Ovary (tissue), 9 donors: ENCODE results near the gene VCL. TPM values are rescaled to one million over a fixed set of nuclear protein-coding genes. Genes with fewer than 3 reads are reported as not detected.

Experiments
- DNase-seq, 5 donors: peaks; one replicate each; pipeline ENCODE4 v3.0.0-alpha.2; 2019 to 2020
- H3K27ac ChIP-seq, 2 donors: fragments of 200-600 bp; one replicate each; pipeline versions ENCODE4 v1.5.1 to v1.8.0; 2019 to 2022
- H3K27me3 ChIP-seq: fragments of 200-600 bp; one replicate; pipeline ENCODE4 v1.8.0; 2022
- H3K36me3 ChIP-seq: fragments of 200-600 bp; sonication (generic); one replicate; pipeline ENCODE4 v1.5.1; 2019
- H3K4me1 ChIP-seq: one replicate; pipeline ENCODE4 v1.8.1; 2013; ENCODE audit warnings: mild to moderate bottlenecking, moderate library complexity; ENCODE audit not compliant: insufficient read depth
- H3K4me3 ChIP-seq: fragments of 200-600 bp; sonication (generic); one replicate; pipeline ENCODE4 v1.5.1; 2017
- H3K9me3 ChIP-seq, 2 donors: fragments of 200-600 bp in 1 of 2; sonication (generic) in 1 of 2; one replicate each; pipeline versions ENCODE4 v1.5.1 to v1.8.1; 2013 to 2019; ENCODE audit warnings: mild to moderate bottlenecking in 1 of 2, moderate library complexity in 1 of 2
- EP300 ChIP-seq: sonication (generic); formaldehyde crosslinking; IDR thresholded peaks from one replicate; pipeline ENCODE4 v1.6.1; 2017; ENCODE audit warnings: antibody characterized with exemption
- POLR2A ChIP-seq: fragments of 450-650 bp; IDR thresholded peaks from one replicate; pipeline ENCODE4 v1.6.1; 2017; ENCODE audit warnings: antibody characterized with exemption, mild to moderate bottlenecking, moderate library complexity
- WGBS, 3 donors: extraction: QIAGEN DNeasy Blood & Tissue Kit in 1 of 3; methylation state at CpG; one replicate each; pipeline versions ENCODE4 v1.1.5 to v1.1.7; 2013 to 2017; 5-methylcytosine and 5-hydroxymethylcytosine counted together
- intact Hi-C, 4 donors: fragments of 100-400 bp; cut with DNase I; formaldehyde crosslinking; loops; one replicate each; pipeline versions ENCODE4 v1.11.0 to v1.15.1; 2022 to 2023
- polyA plus RNA-seq, 2 donors: library from polyadenylated mRNA; stranded (reverse); fragments of 200-250 nt in 1 of 2; fragments of 350-450 nt in 1 of 2; fragmentation: Illumina TruSeq in 1 of 2; extraction: RNeasy Lipid Tissue Mini Kit (QIAGEN cat#74804) in 1 of 2; gene quantifications; one replicate each; pipeline ENCODE4 v1.2.3, GENCODE V29; 2013 to 2014
- total RNA-seq, 7 donors: library from RNA; depleted of rRNA in 2 of 7; stranded (reverse); fragments of >200 nt in 2 of 7; fragmentation: NEBNext Ultra II Directional in 3 of 7; extraction: Animal tissue kit (Norgen Biotek cat#: 25700) in 3 of 7; gene quantifications; one replicate each; pipeline versions ENCODE4 v1.1.0 to v1.2.4, GENCODE V29; 2016 to 2023
- TF ChIP-seq, protein P1 (sequence below), 3 donors: fragments of 450-650 bp in 2 of 3; fragments of 200-600 bp in 1 of 3; IDR thresholded peaks; one replicate each; pipeline versions ENCODE4 v1.5.1 to v1.8.0; 2016 to 2022; ENCODE audit warnings: antibody characterized with exemption in 3 of 3, mild to moderate bottlenecking in 1 of 3
- donor health status: DM: no; HTN: no; CAD: no; lungs with moderate emphysema.
- donor health status: DM: no; HTN: no; CAD: no.
- donor health status: Bipolar disorder and iron deficiency.
- donor health status: DM: yes; HTN: yes; CAD: no.
- donor health status: DM: no; HTN: no; CAD: no.
- donor health status: DM: yes; HTN: yes; CAD: no.

Gene VCL
- total and polyA plus RNA-seq, 9 donors, result 43.3 to 189 (median 114) TPM

DNA sequence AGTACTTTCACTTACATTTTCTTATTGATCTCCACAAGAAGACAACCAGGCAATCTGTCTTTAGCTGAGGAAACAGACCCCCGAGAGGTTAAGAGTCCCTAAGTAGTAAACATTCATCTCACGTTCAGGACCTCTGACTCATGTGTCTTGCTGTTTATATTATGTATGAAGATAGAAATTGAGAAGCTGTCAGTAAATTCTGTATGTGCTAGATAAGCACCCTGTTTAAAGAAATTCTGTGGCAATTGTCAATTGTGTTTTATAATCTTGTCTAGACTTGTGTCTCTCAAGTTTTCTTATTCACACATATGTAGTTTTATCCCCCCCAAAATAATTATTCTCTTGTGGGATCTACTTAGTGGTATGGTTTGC is 167.6 kb downstream of the VCL start:
- DNase-seq, result no peak
- Histone ChIP-seq H3K9me3 (no peaks in the 10 kb centered on the region), H3K27me3 (no peaks in the 10 kb centered on the region), H3K4me3 (no peak overlapping the region), H3K27ac (no peak overlapping the region), H3K36me3 (no peaks in the 10 kb centered on the region), H3K4me1 (no peaks in the 10 kb centered on the region)
- 65 to 73% (median 69%) methylated on average over 2 of the region's 2 CpGs for WGBS, 3 donors
- intact Hi-C loops, result no loop called here
- TF ChIP-seq EP300 (no peak), POLR2A (no peak)
- TF ChIP-seq, protein P1, sequence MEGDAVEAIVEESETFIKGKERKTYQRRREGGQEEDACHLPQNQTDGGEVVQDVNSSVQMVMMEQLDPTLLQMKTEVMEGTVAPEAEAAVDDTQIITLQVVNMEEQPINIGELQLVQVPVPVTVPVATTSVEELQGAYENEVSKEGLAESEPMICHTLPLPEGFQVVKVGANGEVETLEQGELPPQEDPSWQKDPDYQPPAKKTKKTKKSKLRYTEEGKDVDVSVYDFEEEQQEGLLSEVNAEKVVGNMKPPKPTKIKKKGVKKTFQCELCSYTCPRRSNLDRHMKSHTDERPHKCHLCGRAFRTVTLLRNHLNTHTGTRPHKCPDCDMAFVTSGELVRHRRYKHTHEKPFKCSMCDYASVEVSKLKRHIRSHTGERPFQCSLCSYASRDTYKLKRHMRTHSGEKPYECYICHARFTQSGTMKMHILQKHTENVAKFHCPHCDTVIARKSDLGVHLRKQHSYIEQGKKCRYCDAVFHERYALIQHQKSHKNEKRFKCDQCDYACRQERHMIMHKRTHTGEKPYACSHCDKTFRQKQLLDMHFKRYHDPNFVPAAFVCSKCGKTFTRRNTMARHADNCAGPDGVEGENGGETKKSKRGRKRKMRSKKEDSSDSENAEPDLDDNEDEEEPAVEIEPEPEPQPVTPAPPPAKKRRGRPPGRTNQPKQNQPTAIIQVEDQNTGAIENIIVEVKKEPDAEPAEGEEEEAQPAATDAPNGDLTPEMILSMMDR (IDR thresholded peaks at IDR 0.05), result no peak

GRCh38 chr10:74167443-74167842 is 169.5 kb downstream of the VCL start:
- intact Hi-C loops, result no loop called here
- TF ChIP-seq POLR2A (no peak), EP300 (no peak)
- TF ChIP-seq, protein P1 (IDR thresholded peaks at IDR 0.05), result no peak
- no peaks in the 10 kb centered on the region for H3K27me3 ChIP-seq
- no peak overlapping the region for H3K27ac ChIP-seq
- 74 to 89% (median 79%) methylated on average over 1 of the region's 1 CpG for WGBS, 3 donors
- H3K36me3 ChIP-seq, result no peaks in the 10 kb centered on the region
- no peaks in the 10 kb centered on the region for H3K9me3 ChIP-seq
- H3K4me1 ChIP-seq, result no peaks in the 10 kb centered on the region
- no peak for DNase-seq
- no peak overlapping the region for H3K4me3 ChIP-seq

Other genes with a start within 250 kb of the VCL start
- gene CHCHD1, start 216.1 kb upstream of the VCL start, total RNA-seq, result 10 to 100 TPM; 12.5 to 33.4 (median 16.9) TPM
- gene CHCHD1, start 216.1 kb upstream of the VCL start, polyA plus RNA-seq, result 10 to 100 TPM; 26.3 to 30.6 TPM
- 10 to 100 TPM; 56.1 to 90.7 (median 69.3) TPM for gene ZSWIM8, start 212.5 kb upstream of the VCL start, total RNA-seq
- gene ZSWIM8, start 212.5 kb upstream of the VCL start, polyA plus RNA-seq, result 10 to 100 TPM; 42.7 to 80.9 TPM
- gene NDST2, start 186.5 kb upstream of the VCL start, total RNA-seq, result 10 to 100 TPM; 24.4 to 37.5 (median 30.5) TPM
- gene NDST2, start 186.5 kb upstream of the VCL start, polyA plus RNA-seq, result 10 to 100 TPM; 16.7 to 17.0 TPM
- 10 to 100 TPM in 6 of 7 donors, 1 to 10 TPM in 1; 9.8 to 25.0 (median 16.7) TPM for gene CAMK2G, start 123.6 kb upstream of the VCL start, total RNA-seq
- 10 to 100 TPM; 12.6 to 42.9 TPM for gene CAMK2G, start 123.6 kb upstream of the VCL start, polyA plus RNA-seq
- 1 to 10 TPM in 4 of 7 donors, under 1 TPM in 3; 0.24 to 7.6 (median 4.6) TPM for gene PLAU, start 87.0 kb upstream of the VCL start, total RNA-seq
- gene PLAU, start 87.0 kb upstream of the VCL start, polyA plus RNA-seq, result 10 to 100 TPM in 1 of 2 donors, 1 to 10 TPM in 1; 1.7 to 12.6 TPM
- gene AP3M1, start 152.7 kb downstream of the VCL start, total RNA-seq, result 10 to 100 TPM; 17.6 to 37.9 (median 29.6) TPM
- 10 to 100 TPM; 12.0 to 37.6 TPM for gene AP3M1, start 152.7 kb downstream of the VCL start, polyA plus RNA-seq
- 10 to 100 TPM; 10.9 to 20.4 (median 12.2) TPM for gene ADK, start 153.1 kb downstream of the VCL start, total RNA-seq
- 10 to 100 TPM in 1 of 2 donors, 1 to 10 TPM in 1; 9.4 to 14.5 TPM for gene ADK, start 153.1 kb downstream of the VCL start, polyA plus RNA-seq